OCI-LY3 (cell line): ENCODE measurements around the gene ZNF484.
"Not testable (repeated sequence)": the region's sequence is repeated elsewhere in the genome, so short reads cannot be mapped to it uniquely, and the experiment has no call there.

Source experiments
- H2AFZ ChIP-seq: fragments of 200-600, 300-600 bp; shearing (Covaris generic); 2 replicates; pipeline ENCODE4 v1.6.0; 2014; ENCODE audit warnings: antibody characterized with exemption, low read depth, low read length
- H3K27ac ChIP-seq: fragments of 200-600, 300-600 bp; sonication (generic); 2 replicates; pipeline ENCODE4 v1.5.1; 2014; ENCODE audit warnings: mild to moderate bottlenecking, low read length, moderate library complexity, mixed read lengths
- H3K27me3 ChIP-seq: fragments of 200-600, 300-600 bp; sonication (generic); 2 replicates; pipeline ENCODE4 v1.6.1; 2014; ENCODE audit warnings: low read depth, low read length, mixed read lengths
- H3K36me3 ChIP-seq: fragments of 200-600, 300-600 bp; sonication (generic); replicated peaks from 2 replicates; pipeline ENCODE3; 2014; ENCODE audit warnings: low read depth, low read length, mixed read lengths
- H3K4me1 ChIP-seq: fragments of 300-600, 200-600 bp; sonication (generic); 2 replicates; pipeline ENCODE4 v1.6.1; 2014; ENCODE audit warnings: low read length, mixed read lengths
- H3K4me2 ChIP-seq: fragments of 200-600, 300-600 bp; sonication (generic); 2 replicates; pipeline ENCODE4 v1.6.1; 2014; ENCODE audit warnings: low read length, mixed read lengths
- H3K4me3 ChIP-seq: fragments of 300-600, 200-600 bp; sonication (generic); 2 replicates; pipeline ENCODE4 v1.5.1; 2014; ENCODE audit warnings: antibody characterized with exemption, mild to moderate bottlenecking, low read length, moderate library complexity
- H3K79me2 ChIP-seq: fragments of 300-600, 200-600 bp; shearing (Covaris generic); 2 replicates; pipeline ENCODE4 v1.6.1; 2014; ENCODE audit warnings: mild to moderate bottlenecking, low read length, mixed read lengths
- H3K9ac ChIP-seq: fragments of 300-600, 200-600 bp; shearing (Covaris generic); 2 replicates; pipeline ENCODE4 v1.6.0; 2014; ENCODE audit warnings: mild to moderate bottlenecking, low read length, moderate library complexity
- H3K9me3 ChIP-seq: fragments of 200-600, 300-600 bp; shearing (Covaris generic); 2 replicates; pipeline ENCODE4 v1.6.1; 2014; ENCODE audit warnings: low read length, mixed read lengths; ENCODE audit not compliant: insufficient read depth
- H4K20me1 ChIP-seq: fragments of 200-600, 300-600 bp; sonication (generic); 2 replicates; pipeline ENCODE4 v1.6.1; 2016; ENCODE audit warnings: low read length, mixed read lengths; ENCODE audit not compliant: insufficient read depth
- CTCF ChIP-seq: fragments of 200-600, 300-600 bp; sonication (generic); IDR thresholded peaks from 2 replicates; pipeline ENCODE4 v1.5.1; 2014; ENCODE audit warnings: antibody characterized with exemption, low read length, low read depth
- EZH2phosphoT487 ChIP-seq: fragments of 200-600 bp; shearing (Covaris generic); IDR thresholded peaks from 2 replicates; pipeline ENCODE4 v1.6.1; 2018; ENCODE audit warnings: antibody characterized with exemption, mixed run types, low read depth

Gene ZNF484

GRCh38 chr9:92804727-92805126 lies 73.1 kb downstream of the ZNF484 start:
- H3K9ac ChIP-seq: no peak overlapping the region
- H3K4me3 ChIP-seq: no peak overlapping the region
- no peak overlapping the region for H3K4me2 ChIP-seq
- H4K20me1 ChIP-seq: no peaks in the 10 kb centered on the region
- H3K27me3 ChIP-seq: no peaks in the 10 kb centered on the region
- no peaks in the 10 kb centered on the region for H3K36me3 ChIP-seq
- no peaks in the 10 kb centered on the region for H3K9me3 ChIP-seq
- H3K27ac ChIP-seq: no peak overlapping the region
- TF ChIP-seq EZH2phosphoT487 (no peak), CTCF (no peak)
- peaks cover 15% of the 10 kb centered on the region for H3K4me1 ChIP-seq
- H3K79me2 ChIP-seq: no peaks in the 10 kb centered on the region
- H2AFZ ChIP-seq: no peak overlapping the region

GRCh38 chr9:92798358-92798757 lies 79.5 kb downstream of the ZNF484 start:
- Histone ChIP-seq H3K27me3 (no peaks in the 10 kb centered on the region), H2AFZ (no peak overlapping the region), H3K36me3 (no peaks in the 10 kb centered on the region), H3K4me2 (no peak overlapping the region), H4K20me1 (no peaks in the 10 kb centered on the region), H3K9me3 (no peaks in the 10 kb centered on the region), H3K4me3 (no peak overlapping the region), H3K27ac (no peak overlapping the region), H3K9ac (no peak overlapping the region), H3K79me2 (no peaks in the 10 kb centered on the region), H3K4me1 (peaks cover 44% of the 10 kb centered on the region)
- TF ChIP-seq EZH2phosphoT487 (no peak), CTCF (no peak)

- not testable (repeated sequence) for H3K36me3 ChIP-seq
- 0 out of 2 replicates have a peak overlapping the region, but pooled peaks have one; percentile 37 for H3K27ac ChIP-seq
These were observed 81.5 kb downstream of the ZNF484 start for GRCh38 chr9:92796337-92796804.

GRCh38 chr9:92795598-92796336 lies 82.1 kb downstream of the ZNF484 start:
- no peaks in the 10 kb centered on the region for H3K27me3 ChIP-seq
- H3K9ac ChIP-seq: peak overlapping the region; percentile 5; the same call in 1 of the 2 replicates
- no peaks in the 10 kb centered on the region for H3K79me2 ChIP-seq
- H3K36me3 ChIP-seq: no peaks in the 10 kb centered on the region
- H3K4me2 ChIP-seq: peak overlapping the region; percentile 87
- H4K20me1 ChIP-seq: no peaks in the 10 kb centered on the region
- H2AFZ ChIP-seq: peak overlapping the region; percentile 67
- H3K9me3 ChIP-seq: no peaks in the 10 kb centered on the region
- TF ChIP-seq CTCF: no peak
- TF ChIP-seq EZH2phosphoT487: no peak
- H3K27ac ChIP-seq: peak overlapping the region; percentile 37; the same call in 1 of the 2 replicates
- H3K4me1 ChIP-seq: peaks cover 49% of the 10 kb centered on the region
- H3K4me3 ChIP-seq: peak overlapping the region; percentile 56

More at GRCh38 chr9:92796337-92796804, 81.5 kb downstream of the ZNF484 start:
- peak overlapping the region; percentile 87 for H3K4me2 ChIP-seq
- H3K9ac ChIP-seq, H3K27me3 ChIP-seq, H4K20me1 ChIP-seq, H3K79me2 ChIP-seq, H3K9me3 ChIP-seq: not testable (repeated sequence)
- peak overlapping the region; percentile 67 for H2AFZ ChIP-seq
- peaks cover 49% of the 10 kb centered on the region for H3K4me1 ChIP-seq
- peak overlapping the region; percentile 56 for H3K4me3 ChIP-seq
